ENCODE data around the gene MED15.

The MED15 gene

GRCh38 chr22:20636075-20636812 is 128.8 kb downstream of the MED15 start:
- Histone ChIP-seq H3K4me1 (ENCODE audit: control insufficient read depth, insufficient read depth, low read length) (no peaks in the 10 kb centered on the region), H3K27me3 (ENCODE audit: control insufficient read depth, insufficient read depth, low read length) (peaks cover 4% of the 10 kb centered on the region), H3K9ac (ENCODE audit: low read length) (no peak overlapping the region), H3K4me3 (ENCODE audit: low read length) (no peak overlapping the region), H3K27ac (ENCODE audit: low read depth, low read length) (no peak overlapping the region), H3K36me3 (ENCODE audit: control insufficient read depth, insufficient read depth, low read length) (no peaks in the 10 kb centered on the region)

- no peaks in the 10 kb centered on the region for H3K4me1 ChIP-seq (ENCODE audit: control insufficient read depth, insufficient read depth, low read length)
- no peaks in the 10 kb centered on the region for H3K36me3 ChIP-seq (ENCODE audit: control insufficient read depth, insufficient read depth, low read length)
- no peak overlapping the region for H3K9ac ChIP-seq (ENCODE audit: low read length)
- peaks cover 4% of the 10 kb centered on the region for H3K27me3 ChIP-seq (ENCODE audit: control insufficient read depth, insufficient read depth, low read length)
- H3K4me3 ChIP-seq (ENCODE audit: low read length): no peak overlapping the region
- H3K27ac ChIP-seq (ENCODE audit: low read depth, low read length): no peak overlapping the region
These were observed 129.5 kb downstream of the MED15 start for GRCh38 chr22:20636945-20637344.
